GM21786 (cell line): ENCODE results near the gene STKLD1.
A peak's percentile ranks its signal among the peaks of the same experiment; 100 is the strongest.
"Not testable (repeated sequence)": the region's sequence is repeated elsewhere in the genome, so short reads cannot be mapped to it uniquely, and the experiment has no call there.

Experiments
- ATAC-seq: cut with Tn5 transposase; IDR thresholded peaks from one replicate; pipeline ENCODE4 v1.9.1; 2021; ENCODE audit not compliant: unreplicated experiment

The STKLD1 gene

DNA sequence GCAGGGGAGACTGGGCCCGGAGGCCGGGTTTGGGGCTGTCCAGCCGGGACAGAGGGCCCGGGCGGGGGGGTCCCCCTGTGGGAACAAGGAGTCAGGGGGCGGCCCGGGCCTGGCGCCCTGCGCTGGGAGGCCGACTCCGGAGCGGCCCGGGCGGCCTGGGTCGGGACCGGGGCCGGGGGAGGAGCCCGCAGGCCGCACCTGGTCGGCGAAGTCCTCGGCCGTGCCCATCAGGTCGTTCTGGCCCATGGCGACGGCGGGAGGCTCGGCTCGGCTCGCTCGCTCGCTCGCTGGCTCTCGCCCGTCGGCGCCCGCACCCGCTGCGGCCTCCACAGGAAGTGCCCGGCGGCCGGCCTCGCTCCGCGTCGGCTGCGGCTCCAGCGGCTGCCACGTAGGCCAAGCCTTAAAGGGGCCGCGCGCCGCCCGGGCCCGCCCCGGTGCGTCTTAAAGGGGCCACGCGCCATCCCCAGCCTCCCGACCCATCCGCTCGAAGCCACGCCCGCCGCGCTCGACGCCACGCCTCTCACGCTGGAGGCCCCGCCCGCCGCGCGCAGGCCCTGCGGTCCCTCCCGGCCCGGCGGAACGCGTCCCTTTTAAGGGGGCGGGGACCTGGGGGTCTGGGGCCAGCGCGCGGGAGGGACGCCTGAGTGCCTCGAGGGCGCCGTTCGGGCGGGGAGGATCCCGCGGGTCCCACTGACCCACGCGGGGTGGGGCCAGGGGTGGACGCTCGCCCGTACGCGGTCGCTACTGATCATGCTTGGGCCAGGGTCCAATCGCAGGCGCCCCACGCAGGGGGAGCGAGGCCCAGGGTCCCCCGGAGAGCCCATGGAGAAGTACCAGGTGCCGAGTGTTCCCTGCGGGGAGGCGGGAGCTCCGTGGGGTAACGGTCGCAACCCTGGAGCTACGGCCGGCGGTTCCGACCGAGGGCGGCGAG lies at the start of gene STKLD1, which contains the start of gene SURF4:
Gene STKLD1 (plus strand): TSS at position 643 of the 931 bp plus-strand sequence. CDS start 108 bp downstream, at position 751.
Gene SURF4 (minus strand): TSS at position 337 of the 931 bp plus-strand sequence. CDS start 91 bp downstream, at position 246.
- ATAC-seq = peak; percentile 91

DNA sequence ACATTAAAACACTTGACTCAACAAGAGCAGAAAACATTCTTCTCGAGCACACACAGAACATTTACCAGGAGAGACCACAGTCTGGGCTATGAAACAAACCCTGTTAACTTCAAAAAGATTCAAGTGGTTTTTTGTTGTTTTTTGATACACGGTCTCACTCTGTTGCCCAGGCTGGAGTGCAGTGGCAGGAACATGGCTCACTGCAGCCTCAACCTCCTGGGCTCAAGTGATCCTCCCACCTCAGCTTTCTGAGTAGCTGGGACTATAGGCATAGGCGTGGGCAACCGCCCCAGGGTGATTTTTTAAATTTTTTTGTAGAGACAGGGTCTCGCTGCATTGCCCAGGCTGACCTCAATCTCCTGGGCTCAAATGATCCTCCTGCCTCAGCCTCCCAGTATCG lies 49.1 kb upstream of the STKLD1 start:
- ATAC-seq = not testable (repeated sequence)

DNA sequence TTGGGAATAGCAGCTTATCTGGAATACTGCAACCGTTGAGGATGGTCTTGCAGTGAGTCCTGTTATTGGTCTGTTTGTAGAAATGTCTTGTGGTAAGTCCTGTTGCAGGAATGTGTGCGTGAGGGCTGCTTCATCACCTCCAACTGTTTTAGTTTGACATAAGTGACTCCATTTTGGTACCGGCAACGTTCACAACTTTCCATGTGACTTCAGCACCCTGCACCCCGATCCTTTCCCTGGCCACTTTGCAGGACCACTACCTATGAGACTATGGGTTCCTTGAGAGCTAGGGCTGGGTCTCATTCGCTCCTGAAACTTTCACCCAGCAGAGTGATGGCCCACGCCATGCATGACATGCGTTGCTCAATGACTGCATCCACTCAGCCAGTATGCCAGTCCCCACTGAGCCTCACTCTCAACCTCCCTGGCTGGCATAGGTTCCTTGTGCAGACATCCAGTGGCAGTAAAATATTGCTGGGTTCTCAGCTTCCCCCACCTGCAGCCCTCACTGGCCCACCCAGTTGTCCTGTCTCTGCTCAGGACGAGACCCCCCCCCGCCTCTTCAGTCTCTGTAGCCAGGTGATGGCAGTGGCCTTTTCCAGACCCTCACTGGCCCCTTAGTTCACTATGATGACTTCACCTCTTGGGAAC lies 48.2 kb upstream of the STKLD1 start:
- no peak for ATAC-seq

DNA sequence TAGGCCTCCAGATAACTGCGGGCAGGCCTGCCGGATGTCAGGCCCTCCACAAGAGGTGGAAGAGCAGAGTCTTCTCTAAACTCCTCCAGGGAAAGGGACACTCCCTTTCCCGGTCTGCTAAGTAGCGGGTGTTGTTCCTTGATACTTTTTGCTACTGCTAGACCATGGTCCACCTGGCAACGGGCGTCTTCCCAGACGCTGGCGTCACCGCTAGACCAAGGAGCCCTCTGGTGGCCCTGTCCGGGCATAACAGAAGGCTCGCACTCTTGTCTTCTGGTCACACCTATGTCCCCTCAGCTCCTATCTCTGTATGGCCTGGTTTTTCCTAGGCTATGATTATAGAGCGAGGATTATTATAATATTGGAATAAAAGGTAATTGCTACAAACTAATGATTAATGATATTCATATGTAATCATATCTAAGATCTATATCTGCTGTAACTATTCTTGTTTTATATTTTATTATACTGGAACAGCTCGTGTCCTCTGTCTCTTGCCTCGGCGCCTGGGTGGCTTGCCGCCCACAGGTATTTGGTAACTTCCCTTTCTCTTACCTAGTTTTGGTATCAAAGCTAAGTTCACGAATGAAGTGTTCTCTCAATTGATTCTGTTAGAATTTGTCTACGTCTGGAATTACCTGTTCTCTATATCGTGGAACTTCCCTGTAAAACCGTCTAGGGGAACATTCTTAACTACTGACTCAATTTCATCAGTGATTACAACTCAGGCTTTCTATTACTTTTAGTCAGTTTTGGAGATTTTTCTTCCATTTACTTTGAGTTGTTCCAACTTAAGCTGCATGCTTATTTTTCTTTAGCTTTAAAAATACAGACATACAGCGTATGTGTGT lies 46.6 kb upstream of the STKLD1 start:
- not testable (repeated sequence) for ATAC-seq

DNA sequence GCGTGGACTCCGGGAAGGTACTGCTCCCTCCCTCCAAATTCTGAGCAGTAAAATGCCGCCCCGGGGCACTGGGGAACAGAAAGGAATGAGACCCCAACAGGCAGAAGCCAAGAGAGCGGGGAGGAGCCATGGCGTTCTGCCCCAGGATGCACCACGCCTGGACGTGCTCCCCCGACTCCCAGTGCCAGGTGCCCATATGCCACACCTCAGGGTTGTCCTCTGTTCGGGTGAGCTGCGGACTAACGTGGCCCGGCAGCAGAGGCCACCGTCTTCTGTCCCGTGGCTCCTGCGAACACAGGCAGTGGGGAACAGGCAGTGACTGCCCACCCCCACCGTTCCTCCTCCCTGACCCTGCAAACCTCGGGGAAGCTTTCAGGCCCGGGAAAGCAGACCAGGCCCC lies 44.9 kb upstream of the STKLD1 start:
- no peak for ATAC-seq

DNA sequence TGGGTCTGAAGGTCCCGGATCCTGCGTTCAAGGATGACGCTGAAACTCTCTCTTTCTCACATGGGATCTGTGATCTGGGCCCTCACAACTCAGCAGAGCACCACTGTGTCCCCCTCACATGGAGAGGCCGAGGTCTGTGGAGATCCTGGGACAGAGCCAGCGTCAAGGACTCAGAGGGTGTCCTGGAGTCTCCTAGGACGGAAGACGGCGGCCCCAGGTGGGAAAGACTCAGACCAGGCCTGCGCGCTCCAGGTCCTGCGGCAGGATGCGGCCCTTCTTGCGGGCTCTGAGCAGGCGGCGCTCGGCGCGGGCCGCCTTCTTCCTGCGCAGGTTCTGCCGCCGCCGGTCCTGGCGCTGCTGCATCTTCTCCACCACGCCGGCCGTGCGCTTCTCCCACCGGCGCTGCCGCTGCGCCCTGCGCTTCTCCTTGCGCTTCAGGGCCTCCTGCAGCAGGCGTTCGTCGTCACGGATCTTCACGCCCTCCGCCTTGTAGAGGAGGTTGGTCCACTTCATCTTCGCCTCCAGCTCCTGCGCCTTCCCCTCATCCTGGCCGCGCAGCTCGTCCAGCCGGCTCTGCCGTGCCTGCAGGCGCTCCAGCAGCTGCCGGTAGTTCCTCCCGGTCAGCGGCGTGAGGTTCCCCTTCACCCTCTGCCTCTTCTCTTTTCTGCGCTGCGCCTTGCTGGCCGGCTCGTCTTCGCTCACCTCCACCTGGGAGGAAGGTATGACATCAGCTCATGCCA lies 44.4 kb upstream of the STKLD1 start:
- ATAC-seq = no peak

DNA sequence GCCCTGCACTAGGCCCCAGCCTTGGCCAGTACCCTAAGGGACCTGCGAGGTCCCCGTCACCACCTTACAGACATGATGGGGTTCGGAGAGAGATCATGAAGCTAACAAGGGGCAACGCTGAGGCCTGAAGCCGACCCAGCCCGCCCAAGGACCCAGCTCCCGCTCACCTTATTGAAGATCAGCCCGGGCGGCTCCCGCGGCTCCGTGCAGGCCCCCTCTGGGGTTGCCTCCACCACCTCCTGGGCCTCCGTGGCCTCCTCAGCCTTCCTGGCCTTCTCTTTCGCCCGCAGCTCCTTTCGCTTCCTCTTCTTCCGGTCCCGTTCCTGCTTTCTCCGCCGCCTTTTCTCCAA lies 43.8 kb upstream of the STKLD1 start:
- no peak for ATAC-seq

DNA sequence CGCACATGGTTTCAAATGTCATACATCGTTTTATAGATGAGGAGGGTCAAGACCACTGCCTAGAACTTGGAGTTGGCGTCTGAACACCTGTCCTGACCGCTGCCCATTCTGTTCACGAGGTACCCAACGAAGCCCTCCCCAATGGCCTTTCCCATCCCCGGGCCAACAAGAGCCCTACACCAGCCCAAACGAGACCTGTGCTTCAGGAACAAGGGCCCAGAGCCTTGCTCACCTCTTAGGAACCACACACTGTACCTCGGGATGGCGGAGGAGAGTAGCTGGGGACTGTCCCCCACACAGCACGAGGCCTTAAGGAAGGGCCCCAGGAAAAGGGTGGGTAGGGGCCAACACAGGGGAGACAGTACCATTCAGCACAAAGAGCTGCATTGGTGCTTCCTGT lies 43.2 kb upstream of the STKLD1 start:
- ATAC-seq = no peak

DNA sequence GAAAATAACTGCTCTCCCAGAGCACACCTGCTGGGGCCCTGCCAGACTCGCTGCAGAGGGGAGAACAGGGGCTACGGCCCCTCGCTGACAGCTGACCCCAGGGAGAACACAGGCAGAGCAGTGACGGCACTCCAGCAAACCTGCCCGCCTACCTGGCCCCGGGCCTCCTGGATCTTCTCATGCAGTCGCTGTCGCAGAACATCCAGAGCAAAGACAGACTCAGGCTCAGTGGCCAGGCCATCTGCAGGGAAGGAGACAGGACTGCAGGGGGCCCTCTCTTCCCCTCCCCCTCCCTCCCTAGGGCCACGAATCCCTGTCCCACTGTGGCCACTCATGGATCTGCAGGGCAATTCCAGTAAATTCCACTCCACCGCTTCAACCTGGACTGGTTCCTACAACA lies 42.6 kb upstream of the STKLD1 start:
- no peak for ATAC-seq

DNA sequence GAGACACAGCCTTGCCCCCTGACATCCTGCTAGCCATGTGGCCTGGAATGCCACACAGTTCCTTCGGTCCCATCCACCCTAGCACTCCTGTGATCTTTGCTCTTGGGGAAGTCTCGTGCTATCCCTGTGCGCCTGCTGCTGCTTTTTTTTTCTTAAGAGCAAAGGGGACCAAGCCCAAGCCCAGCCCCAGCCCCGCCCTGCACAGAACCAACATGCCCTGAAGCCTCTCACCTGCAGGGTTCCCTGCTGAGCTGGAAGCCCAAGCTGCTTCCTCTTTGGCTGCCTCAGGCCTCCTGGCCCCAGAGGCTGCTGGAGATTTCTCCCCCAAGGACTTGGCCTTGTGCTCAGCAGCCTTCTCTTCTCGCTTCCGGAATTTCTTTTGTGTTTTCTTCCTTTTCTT lies 42.0 kb upstream of the STKLD1 start:
- ATAC-seq = no peak

DNA sequence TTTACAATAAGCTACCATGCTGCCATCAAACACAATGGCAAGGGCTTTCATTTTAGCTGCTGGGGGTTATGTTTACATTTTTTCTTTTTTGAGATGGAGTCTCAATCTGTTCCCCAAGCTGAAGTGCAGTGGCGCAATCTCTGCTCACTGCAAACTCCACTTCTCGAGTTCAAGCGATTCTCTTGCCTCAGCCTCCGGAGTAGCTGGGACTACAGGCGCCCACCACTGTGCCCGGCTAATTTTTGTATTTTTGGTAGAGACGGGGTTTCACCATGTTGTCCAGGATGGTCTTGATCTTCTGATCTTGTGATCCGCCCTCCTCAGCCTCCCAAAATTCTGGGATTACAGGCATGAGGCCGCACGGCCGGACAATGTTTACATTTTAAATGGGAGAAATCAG lies 41.3 kb upstream of the STKLD1 start:
- ATAC-seq = not testable (repeated sequence)

DNA sequence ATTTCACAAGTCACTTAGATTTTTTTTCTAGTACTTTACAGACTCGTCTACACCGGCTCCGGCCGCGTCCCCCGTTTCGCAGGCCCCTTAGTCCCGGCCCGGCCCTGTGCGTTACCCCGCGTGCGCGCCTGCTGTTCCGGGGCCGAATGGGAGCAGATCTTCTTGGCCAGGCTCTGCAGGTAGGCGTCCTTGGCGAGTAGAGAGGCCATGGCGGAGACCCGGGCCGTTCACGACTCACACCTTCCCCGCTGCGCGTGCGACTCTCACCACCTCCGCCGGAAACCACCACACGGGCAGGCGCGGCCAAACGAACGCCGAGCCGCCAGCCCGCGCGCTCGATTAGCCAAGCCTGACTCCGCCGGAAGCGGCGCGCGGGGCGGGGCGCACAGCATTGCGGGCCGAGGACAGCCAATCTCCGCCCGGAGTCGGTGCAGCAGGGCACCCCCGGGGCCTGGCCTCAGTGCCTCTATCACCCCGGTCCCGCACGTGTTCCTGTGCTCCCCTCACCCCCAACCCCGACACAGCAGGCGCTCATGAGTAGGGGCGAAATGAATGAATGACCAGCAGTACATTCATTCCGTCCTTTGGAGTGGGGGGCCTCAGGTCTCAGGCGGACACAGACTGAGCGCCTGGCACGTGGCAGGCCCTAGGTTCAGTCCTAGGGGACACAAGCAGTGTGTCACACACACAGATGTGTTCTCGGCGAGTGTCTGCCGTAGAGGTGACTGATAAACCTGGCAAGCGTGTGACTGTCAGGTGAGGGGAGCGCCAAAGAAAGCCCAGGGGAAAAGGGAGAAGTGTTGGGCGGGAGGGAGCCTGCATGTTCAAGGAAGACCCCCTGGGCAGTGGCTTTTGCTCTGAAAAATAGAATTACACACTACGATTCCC lies 40.0 kb upstream of the STKLD1 start, which contains the start of gene SURF6:
Gene SURF6 (minus strand): TSS at position 265 of the 888 bp plus-strand sequence. CDS start 56 bp downstream, at position 209.
- ATAC-seq = peak; percentile 82

DNA sequence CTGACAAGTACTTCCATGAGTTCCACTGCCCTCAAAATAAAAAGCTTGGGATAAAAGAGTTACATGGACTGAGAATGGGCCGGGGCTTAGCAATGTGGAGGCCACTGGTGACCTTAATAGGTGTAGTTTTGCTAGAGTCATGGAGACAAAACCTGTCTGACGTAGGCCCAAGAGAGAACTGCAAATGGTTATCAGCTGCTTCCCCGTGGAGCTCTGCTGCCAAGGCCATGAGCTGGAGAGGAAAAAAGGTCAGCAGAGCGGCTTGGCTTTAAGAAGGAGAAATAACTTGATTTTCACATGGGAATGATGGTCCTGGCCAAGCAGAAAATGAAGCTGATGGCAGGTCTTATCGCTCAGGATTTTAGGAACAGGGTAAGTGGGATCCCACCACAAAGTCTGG lies 36.5 kb upstream of the STKLD1 start:
- no peak for ATAC-seq

DNA sequence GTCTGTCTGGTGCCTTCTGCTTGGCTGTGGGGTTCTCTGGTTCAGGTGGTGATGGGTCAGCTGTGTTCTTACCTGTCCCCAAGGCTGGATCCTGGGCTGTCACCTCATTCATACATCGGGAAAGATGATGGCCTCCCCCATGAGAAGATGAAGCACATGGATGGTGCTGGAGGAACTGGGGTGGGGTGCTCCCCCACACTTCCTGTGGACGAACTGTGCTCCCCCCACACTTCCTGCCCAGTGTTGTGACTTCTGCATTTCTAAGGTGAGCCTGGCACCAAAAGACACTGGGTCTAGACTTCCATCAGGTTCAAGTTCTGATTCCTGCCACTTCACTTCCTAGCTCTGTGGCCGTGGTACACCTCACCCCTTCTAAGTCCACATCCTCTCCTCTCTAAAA lies 35.9 kb upstream of the STKLD1 start:
- ATAC-seq = no peak

DNA sequence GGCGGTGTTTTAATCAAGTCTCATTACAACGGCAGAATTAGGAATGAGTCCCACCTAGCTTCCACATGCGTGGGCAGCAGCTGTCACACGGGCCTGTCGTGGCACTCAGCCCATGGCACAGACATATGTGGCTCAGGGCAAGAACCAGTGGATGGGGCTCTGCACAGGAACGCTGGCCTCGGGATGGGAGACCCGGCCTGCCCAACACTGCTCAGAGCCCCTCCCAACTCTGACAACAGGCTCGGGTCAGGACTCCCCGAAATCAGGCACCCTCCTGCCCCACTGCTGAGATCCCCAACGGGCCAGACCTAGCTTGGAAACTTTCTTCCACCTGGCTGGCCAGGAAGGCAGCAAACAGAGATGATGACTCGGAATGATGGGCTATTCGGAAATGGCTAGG lies 35.2 kb upstream of the STKLD1 start:
- no peak for ATAC-seq

DNA sequence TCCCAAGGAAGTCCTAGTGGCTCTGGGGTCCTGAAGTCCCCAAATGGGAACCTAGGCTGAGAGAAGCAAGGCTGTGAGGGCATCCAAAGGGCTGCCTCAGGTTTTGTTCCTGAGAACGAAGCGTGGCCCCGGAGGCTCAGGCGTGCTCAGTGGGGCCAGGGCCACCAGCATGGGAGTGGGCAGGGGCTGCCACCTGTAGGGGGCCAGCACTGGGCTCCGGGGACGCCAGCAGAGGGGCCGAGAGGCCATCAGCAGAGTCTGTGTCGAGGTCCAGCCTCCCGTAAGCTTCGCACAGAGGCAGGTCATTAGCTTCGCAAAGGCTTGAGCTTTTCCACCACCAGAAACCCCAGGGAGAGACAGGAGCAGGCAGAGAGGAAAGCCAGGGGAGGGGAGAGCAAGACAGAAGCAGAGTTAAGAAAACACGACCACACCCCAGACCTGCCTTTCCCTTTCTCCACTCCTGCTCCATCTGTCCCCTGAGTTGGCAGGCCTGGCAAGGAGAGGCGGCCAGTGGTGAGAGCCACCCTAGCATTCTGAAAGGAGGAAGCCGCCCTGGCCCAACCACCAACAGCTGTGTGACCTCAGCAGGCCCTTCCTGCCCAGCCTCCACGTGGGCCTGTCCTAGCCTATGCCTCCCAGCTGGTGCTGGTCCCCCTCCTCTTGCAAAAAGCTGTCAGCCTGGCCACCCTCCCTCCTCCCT lies 34.6 kb upstream of the STKLD1 start:
- ATAC-seq = no peak

DNA sequence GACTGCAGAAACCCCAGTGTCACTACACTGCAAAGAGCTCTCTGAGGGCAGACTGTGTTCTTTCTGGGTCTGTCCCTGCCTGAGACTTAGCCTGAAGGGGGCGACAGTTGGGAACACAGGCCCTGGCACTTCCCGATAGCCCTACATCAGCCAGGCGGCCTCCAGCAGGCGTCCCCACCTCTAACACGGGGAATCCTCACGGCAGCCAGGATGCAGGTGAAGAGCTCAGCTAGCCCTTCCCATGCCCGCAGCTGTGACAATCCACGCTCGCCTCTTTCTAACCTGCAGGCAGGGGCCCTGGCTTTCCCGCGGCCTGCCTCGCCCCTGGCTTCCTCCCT lies 34.1 kb upstream of the STKLD1 start:
- no peak for ATAC-seq

DNA sequence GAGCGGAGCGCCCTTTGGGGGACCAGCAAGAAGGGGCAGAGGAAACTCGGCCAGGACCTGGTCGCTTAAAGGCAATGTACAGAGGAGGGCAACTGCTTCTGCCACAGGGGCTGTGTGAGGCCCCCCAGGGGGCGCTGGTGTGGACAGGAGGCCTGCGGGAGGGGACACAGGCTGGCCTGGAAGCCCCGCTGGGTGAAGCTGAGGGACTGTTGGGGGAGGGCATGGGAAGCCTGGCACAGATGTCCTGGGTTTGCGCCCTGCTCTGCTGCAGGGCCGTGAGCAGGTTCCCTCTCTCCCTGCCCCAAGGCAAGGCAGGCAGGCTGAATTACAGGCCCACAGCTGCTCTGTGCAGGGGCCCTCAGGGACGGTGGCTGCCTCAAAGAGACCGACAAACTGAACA lies 33.6 kb upstream of the STKLD1 start:
- ATAC-seq = no peak

DNA sequence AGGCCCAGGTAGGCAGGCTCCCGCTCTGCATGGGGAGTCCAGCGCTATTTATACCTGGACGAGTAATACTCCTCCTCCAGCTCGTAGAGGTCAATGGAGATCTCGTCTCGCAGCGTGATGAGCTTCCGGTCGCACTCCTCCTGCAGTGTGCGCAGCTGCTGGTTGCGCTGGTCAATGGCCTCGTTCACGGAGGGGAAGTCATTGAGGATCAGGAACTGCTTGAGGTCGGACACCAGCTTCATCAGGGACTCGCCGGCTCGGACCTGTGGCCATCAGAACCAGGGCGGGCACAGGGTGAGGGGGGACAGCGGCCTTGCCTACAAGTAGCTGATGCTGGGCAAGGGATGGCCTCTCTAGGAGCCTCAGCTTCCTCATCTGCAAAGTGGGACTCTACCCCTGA lies 32.1 kb upstream of the STKLD1 start:
- no peak for ATAC-seq
